GM21529 (cell line): ENCODE data around the gene RNASE13.
"Not testable (repeated sequence)": the region's sequence is repeated elsewhere in the genome, so short reads cannot be mapped to it uniquely, and the experiment has no call there.

Experiments used
- ATAC-seq: cut with Tn5 transposase; IDR thresholded peaks from one replicate; pipeline ENCODE4 v1.9.1; 2021; ENCODE audit not compliant: unreplicated experiment

RNASE13 gene

DNA sequence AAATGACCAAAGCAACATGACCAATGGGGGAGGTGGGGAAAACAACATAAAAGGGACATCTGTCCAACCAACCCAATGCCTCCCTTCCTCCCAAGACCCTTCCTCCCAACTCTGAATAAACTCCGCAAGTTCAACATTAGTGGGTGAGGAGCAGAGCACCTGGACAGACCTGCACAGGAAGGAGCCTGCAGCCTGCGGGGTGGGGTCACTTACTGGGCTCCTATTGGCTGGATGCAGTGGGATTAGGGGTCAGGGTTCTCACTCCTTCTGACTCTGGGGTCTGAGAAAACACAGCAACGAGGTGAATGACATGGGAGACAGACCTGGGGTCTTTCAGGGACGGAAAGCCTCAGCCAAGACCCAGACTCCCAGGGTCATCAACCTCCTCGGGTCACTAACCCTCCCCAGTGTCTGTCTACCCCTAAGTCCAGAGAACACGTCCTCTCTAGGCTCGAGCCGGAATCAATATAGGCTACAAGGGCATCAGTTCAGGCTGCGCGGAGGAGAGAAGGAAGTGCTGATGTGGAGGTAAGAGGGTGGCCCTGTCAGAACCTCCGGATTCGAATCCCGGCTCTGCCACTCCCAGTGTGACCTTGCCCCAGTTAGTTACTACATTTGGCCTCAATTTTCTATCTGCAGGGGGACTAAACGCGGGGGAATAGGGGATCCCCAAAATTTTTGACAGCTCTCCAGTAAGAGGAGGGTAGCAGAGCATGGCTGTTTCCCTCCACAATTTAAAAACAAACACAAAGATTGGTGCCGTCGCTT, 10.6 kb downstream of the RNASE13 start:
- ATAC-seq, result no peak

DNA sequence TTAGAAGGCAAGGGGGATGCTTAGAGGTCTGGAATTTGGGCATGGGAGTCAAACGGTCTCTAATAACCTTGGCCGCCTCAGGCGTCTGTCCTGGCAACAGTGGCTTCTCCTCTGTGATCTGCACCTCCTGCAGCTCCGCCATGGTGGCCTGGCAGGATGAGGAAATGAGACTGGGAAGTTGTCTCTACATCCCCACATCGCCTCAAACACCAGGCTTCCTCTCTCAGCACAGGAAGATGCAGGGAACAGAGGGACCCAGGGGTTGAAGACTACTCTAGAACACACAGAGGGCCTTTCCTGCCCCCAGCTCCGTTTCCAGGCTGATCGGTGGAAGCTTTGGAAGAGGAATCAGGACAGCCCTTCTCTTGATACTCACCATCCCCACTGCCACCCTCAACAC, 11.4 kb downstream of the RNASE13 start:
- ATAC-seq, result no peak

GRCh38 chr14:21022686-21023085, 11.9 kb downstream of the RNASE13 start:
- no peak for ATAC-seq

- ATAC-seq, result no peak
Measured at GRCh38 chr14:21020977-21021545, 13.5 kb downstream of the RNASE13 start.

DNA sequence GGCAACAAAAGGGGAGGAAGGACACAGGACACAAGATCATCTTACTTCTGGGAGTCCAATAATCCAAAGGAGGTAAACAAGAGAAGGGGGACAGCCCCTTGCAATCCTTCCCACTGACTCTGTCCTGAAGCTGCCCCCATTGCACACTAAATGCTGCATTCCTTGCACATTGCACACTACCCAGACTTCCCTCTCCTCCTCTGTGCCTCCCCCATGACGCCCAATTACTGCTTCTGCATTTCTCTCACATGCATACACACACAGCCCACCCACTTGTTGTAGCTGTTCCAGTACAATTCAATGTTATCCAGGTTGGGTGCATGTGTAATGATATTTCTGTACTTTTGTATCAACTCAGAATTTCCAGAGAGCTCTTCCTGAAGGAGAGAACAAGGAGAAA, 15.2 kb downstream of the RNASE13 start:
- ATAC-seq, result no peak

DNA sequence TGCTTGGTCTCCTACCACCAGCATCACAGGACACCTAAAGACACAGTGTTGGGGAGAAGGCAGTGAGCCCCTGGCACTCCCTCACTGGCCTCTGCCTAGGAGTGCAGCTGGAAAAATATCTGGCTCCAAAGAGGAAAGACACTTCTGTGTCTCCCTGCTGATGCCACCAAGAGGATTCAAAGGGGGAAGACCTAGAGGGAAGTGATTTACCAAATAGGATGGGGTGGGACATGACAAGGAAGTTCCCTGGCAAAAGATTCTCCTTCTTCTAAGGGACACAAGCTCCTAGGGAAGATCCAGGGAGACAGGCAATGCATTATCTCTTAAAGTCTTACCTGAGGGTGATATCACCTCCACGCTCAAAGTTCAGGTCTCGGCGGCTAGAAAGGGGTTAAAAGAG, 15.8 kb downstream of the RNASE13 start:
- ATAC-seq, result no peak

DNA sequence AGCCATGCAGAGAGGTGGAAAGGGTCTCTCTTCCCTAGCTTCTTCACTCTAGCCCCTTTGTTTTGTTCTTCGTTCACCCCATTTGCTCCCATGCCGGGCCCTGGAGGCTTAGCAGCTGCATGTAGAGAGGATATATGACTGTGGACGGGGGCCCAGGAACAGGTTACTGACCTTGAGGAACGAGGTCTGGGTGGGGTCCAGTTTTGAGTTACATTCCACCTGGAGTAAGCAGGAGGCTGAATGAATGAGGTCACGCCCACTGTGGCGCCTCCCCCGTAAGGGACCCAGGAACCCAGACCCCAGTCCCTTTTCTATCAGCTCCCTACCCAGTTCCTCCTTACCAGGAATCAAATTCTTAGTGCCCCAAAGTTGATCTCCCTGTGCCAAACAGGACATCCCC, 16.3 kb downstream of the RNASE13 start:
- no peak for ATAC-seq

DNA sequence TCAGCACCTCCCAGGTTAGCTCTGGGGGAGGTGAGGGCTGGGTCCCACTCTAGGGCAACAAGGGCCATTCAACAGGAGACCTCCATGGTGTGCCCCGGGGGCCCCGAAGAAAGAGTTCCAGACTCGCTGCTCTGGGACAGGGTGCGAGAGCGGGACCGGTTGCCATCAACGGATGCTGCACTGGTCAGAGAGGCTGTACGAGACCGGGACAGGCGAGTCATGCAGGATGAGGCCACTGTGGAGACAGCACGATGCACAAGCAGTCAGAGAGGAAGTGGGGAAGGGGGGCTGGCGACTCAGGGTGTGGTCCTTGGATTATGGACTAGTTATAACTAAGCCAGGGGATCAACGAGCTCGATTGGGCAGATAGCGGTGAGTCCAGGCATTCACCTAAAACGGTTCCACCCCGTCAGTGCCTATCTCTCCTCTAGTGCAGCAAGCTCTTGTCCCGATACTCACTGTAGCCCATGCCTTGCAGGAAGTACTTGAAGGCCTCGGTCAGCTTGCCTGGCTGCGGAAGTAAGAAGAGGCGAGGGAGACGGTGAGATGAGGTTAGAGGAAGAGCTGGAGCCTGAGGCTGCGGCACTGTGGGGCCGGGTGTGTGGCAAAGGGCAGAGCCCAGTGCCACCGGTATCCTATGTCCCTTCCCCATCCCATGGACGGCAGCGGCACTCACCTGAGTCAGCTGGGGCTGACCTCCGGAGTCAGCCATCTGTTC, 16.9 kb downstream of the RNASE13 start:
- ATAC-seq, result no peak

GRCh38 chr14:21016413-21017190, 18.0 kb downstream of the RNASE13 start:
- ATAC-seq, result no peak

DNA sequence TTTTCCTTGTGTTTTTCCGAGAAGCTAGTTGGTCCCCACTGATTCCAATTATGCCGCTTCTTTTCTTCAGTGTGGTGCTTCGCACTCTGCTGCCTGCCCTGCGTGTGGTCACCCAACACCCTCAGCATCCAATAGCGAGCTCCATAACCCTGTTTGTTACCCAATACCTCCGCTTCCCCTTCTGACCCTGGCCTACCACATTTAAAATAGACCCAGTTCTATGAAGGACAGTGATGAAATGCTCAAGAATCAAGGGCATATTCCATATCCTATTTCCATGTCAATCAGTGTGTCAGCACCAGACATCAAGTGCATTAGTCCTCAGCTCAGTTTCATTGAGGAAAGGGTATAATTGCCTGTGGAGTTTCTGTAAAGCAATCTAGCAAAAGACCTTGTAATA, 19.3 kb downstream of the RNASE13 start:
- ATAC-seq, result no peak

DNA sequence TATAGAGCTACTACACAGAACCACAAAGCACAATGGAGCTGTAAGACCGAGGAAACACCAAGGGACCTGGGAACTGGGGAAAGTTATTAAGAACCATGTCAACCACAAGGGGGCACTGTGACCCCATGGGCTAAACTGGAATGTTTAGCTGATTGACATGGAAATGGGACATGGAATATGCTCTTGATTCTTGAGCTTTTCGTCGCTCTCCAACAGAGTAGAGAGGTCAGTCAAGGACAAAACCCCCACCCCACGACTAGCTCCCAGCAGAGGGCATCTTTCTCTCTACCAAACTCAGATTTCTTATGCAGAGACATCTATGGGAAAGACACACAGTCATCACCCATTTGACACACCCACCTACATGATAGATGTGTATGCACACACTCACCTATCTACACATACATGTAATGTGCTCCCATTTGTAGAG, 19.8 kb downstream of the RNASE13 start:
- ATAC-seq, result peak; percentile 57

- ATAC-seq, result no peak
Measured at GRCh38 chr14:21011136-21011535, 23.5 kb downstream of the RNASE13 start.

GRCh38 chr14:21009721-21010120, 24.9 kb downstream of the RNASE13 start:
- ATAC-seq, result not testable (repeated sequence)

- no peak for ATAC-seq
Measured at GRCh38 chr14:21003788-21004346, 30.7 kb downstream of the RNASE13 start.

GRCh38 chr14:21001218-21001617, 33.4 kb downstream of the RNASE13 start:
- ATAC-seq, result no peak

DNA sequence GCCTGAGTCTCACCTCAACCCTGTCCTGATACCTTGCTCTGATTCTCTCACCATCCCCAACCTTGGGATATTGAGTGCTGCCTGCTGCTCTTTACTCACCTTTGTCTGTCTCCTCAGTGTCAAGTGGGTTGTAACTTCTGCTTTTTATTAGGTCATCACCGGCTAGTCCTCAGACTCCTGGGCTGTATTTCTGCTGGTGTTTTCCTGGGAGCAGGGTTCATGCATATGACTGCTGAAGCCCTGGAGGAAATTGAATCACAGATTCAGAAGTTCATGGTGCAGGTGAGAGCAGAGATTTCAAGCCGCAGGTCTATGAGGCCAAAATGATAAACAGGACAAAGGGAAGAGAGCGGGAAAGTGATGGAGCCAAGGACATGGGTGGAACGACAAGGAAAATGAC, 35.0 kb downstream of the RNASE13 start:
- no peak for ATAC-seq

DNA sequence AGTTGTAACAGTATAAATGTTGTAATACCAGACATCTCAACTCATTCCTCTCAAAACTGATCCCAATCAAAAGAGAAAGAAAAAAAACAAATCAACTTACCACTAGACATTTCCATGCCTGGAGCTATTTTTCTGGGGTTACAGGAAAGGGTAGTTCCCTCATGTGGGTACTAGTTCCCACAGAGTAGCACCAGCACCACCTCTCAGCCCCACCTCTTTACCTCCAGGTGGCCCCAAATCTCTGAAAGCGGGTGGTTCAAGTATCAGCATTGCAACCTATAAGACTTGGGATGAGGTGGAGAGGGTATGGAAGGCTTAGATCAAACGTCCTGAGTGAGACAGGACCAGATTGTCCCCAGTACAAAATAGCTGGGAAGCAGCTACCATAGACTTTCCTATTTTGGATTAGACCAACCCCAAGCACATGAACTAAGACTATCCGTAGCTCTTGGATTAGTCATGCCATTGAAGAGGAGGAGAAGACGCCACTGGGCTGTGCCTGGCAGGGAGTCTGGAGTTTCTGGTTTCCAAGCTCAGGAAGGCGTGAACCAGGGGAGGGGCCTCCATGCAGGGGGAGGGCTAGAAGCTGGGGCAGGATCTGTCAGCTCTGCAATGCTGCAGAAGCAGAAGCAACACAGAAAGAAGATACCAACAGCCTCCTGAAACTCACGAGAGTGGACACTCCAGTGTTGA, 35.8 kb downstream of the RNASE13 start, which contains the start of gene SLC39A2:
Gene SLC39A2, plus strand, starts transcription at position 620 of the 693 bp plus-strand sequence. CDS start 154 bp downstream, outside the sequence.
- ATAC-seq, result no peak

GRCh38 chr14:20998139-20998538, 36.5 kb downstream of the RNASE13 start:
- ATAC-seq, result no peak

DNA sequence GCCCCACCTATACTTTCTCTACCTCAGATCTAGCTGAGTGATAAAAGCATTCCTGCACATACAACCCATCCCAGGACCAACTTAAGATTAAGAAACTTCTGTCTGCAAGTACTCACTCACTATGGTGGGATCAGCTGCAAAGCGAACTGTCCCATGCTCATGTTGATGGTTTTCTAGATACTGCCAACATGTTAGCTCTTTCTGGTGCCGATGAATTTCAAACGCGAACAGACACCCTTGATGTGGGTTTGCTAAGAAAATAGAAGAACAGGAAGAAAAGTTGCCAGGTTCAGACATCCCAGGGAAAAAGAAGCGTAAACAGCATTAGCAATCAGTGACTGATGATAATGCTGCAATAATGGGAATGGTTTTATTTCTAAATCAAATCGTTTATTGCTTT, 37.0 kb downstream of the RNASE13 start:
- no peak for ATAC-seq

GRCh38 chr14:20997115-20997514, 37.5 kb downstream of the RNASE13 start:
- no peak for ATAC-seq
